Osteoblast (primary cell): ENCODE results near the gene P3H2. TPM values are rescaled to one million over a fixed set of nuclear protein-coding genes. Genes with fewer than 3 reads are reported as not detected.

Experiments used
- DNase-seq: peaks from one replicate; pipeline ENCODE4 v3.0.0; 2011; ENCODE audit warnings: low spot score, mixed read lengths; ENCODE audit not compliant: insufficient read length; ENCODE audit errors: missing footprints
- H2AFZ ChIP-seq: 2 replicates; pipeline ENCODE4 v1.6.0; 2011; ENCODE audit warnings: mild to moderate bottlenecking, low read length
- H3K27ac ChIP-seq: 2 replicates; pipeline ENCODE4 v1.5.1; 2011; ENCODE audit warnings: mild to moderate bottlenecking, low read depth, low read length, moderate library complexity
- H3K27me3 ChIP-seq: 2 replicates; pipeline ENCODE4 v1.6.0; 2012; ENCODE audit warnings: mild to moderate bottlenecking, control low read depth, inconsistent platforms, low read length, moderate library complexity; ENCODE audit not compliant: insufficient read depth
- H3K36me3 ChIP-seq: 2 replicates; pipeline ENCODE4 v1.5.1; 2011; ENCODE audit warnings: mild to moderate bottlenecking, low read length, control low read depth, moderate library complexity; ENCODE audit not compliant: insufficient read depth
- H3K4me1 ChIP-seq: 2 replicates; pipeline ENCODE4 v1.5.1; 2011; ENCODE audit warnings: mild to moderate bottlenecking, low read length, control low read depth, moderate library complexity; ENCODE audit not compliant: insufficient read depth
- H3K4me2 ChIP-seq: 2 replicates; pipeline ENCODE4 v1.6.0; 2011; ENCODE audit warnings: mild to moderate bottlenecking, low read length; ENCODE audit not compliant: insufficient read depth
- H3K4me3 ChIP-seq: fragments of 200-600 bp; sonication (generic); 3 replicates; pipeline ENCODE4 v1.5.1; 2012; ENCODE audit warnings: mild to moderate bottlenecking, low read length, inconsistent platforms; ENCODE audit not compliant: insufficient read depth
- H3K79me2 ChIP-seq: 2 replicates; pipeline ENCODE4 v1.6.0; 2012; ENCODE audit warnings: mild to moderate bottlenecking, low read length, control low read depth, inconsistent platforms; ENCODE audit not compliant: insufficient read depth
- H3K9me3 ChIP-seq: 2 replicates; pipeline ENCODE4 v1.5.1; 2011; ENCODE audit warnings: low read depth, low read length, control low read depth
- H4K20me1 ChIP-seq: 2 replicates; pipeline ENCODE4 v1.6.0; 2012; ENCODE audit warnings: mild to moderate bottlenecking, low read length, control low read depth; ENCODE audit not compliant: insufficient read depth
- CTCF ChIP-seq: IDR thresholded peaks from 2 replicates; pipeline ENCODE4 v1.5.1; 2011; ENCODE audit warnings: mild to moderate bottlenecking, low read depth, low read length, moderate library complexity; ENCODE audit errors: extremely low read depth
- total RNA-seq: library from RNA; depleted of rRNA; stranded (reverse); fragments of >200 nt; gene quantifications from 2 replicates; pipeline ENCODE4 v1.2.3, GENCODE V29; 2012

P3H2 gene
- total RNA-seq, 1 donor, result 13.4 TPM

- H3K4me2 ChIP-seq, result no peak overlapping the region
- DNase-seq, result no peak
These were observed 106.5 kb downstream of the P3H2 start for GRCh38 chr3:190013943-190014924.

GRCh38 chr3:190012784-190013183 is 107.9 kb downstream of the P3H2 start:
- H3K4me3 ChIP-seq, result no peak overlapping the region
- no peaks in the 10 kb centered on the region for H4K20me1 ChIP-seq
- TF ChIP-seq CTCF, result no peak
- no peaks in the 10 kb centered on the region for H3K36me3 ChIP-seq
- no peaks in the 10 kb centered on the region for H3K27me3 ChIP-seq
- H3K27ac ChIP-seq, result peak overlapping the region; percentile 61
- peaks cover 42% of the 10 kb centered on the region for H3K4me1 ChIP-seq
- H3K79me2 ChIP-seq, result no peaks in the 10 kb centered on the region
- no peak overlapping the region for H2AFZ ChIP-seq
- peak overlapping the region; percentile 70 for H3K4me2 ChIP-seq
- no peak for DNase-seq
- H3K9me3 ChIP-seq, result no peaks in the 10 kb centered on the region

More at GRCh38 chr3:190013943-190014924, 106.5 kb downstream of the P3H2 start:
- H3K9me3 ChIP-seq, result no peaks in the 10 kb centered on the region
- H3K27ac ChIP-seq, result peak overlapping the region; percentile 18
- no peaks in the 10 kb centered on the region for H3K27me3 ChIP-seq
- no peak overlapping the region for H3K4me3 ChIP-seq
- no peaks in the 10 kb centered on the region for H3K79me2 ChIP-seq
- H2AFZ ChIP-seq, result peak overlapping the region; percentile 0
- no peak for TF ChIP-seq CTCF
- no peaks in the 10 kb centered on the region for H3K36me3 ChIP-seq
- H3K4me1 ChIP-seq, result peaks cover 46% of the 10 kb centered on the region
- no peaks in the 10 kb centered on the region for H4K20me1 ChIP-seq

- DNase-seq, result no peak
- peak overlapping the region; percentile 70 for H3K4me2 ChIP-seq
- H4K20me1 ChIP-seq, result no peaks in the 10 kb centered on the region
- no peaks in the 10 kb centered on the region for H3K79me2 ChIP-seq
- H3K9me3 ChIP-seq, result no peaks in the 10 kb centered on the region
- H3K36me3 ChIP-seq, result no peaks in the 10 kb centered on the region
- peak overlapping the region; percentile 57 for H2AFZ ChIP-seq
- H3K4me3 ChIP-seq, result peak overlapping the region; percentile 6
- H3K27ac ChIP-seq, result peak overlapping the region; percentile 61
- H3K27me3 ChIP-seq, result no peaks in the 10 kb centered on the region
- TF ChIP-seq CTCF, result no peak
- peaks cover 37% of the 10 kb centered on the region for H3K4me1 ChIP-seq
These were observed 108.3 kb downstream of the P3H2 start for GRCh38 chr3:190012314-190012782.

- H2AFZ ChIP-seq, result no peak overlapping the region
- no peak overlapping the region for H3K27ac ChIP-seq
- H3K27me3 ChIP-seq, result no peaks in the 10 kb centered on the region
- no peaks in the 10 kb centered on the region for H3K9me3 ChIP-seq
- peaks cover 29% of the 10 kb centered on the region for H3K4me1 ChIP-seq
- no peak overlapping the region for H3K4me3 ChIP-seq
- no peaks in the 10 kb centered on the region for H3K36me3 ChIP-seq
- H3K79me2 ChIP-seq, result no peaks in the 10 kb centered on the region
- no peak for TF ChIP-seq CTCF
- H3K4me2 ChIP-seq, result no peak overlapping the region
- DNase-seq, result no peak
- H4K20me1 ChIP-seq, result no peaks in the 10 kb centered on the region
These were observed 110.2 kb downstream of the P3H2 start for GRCh38 chr3:190010486-190010885.
